Globus pallidus (tissue), 1 donor: ENCODE results near the gene EDRF1.
A peak's percentile ranks its signal among the peaks of the same experiment; 100 is the strongest.

Source experiments
- DNase-seq: peaks from one replicate; pipeline ENCODE4 v3.0.0-alpha.2; 2015; ENCODE audit warnings: low spot score

The EDRF1 gene

DNA sequence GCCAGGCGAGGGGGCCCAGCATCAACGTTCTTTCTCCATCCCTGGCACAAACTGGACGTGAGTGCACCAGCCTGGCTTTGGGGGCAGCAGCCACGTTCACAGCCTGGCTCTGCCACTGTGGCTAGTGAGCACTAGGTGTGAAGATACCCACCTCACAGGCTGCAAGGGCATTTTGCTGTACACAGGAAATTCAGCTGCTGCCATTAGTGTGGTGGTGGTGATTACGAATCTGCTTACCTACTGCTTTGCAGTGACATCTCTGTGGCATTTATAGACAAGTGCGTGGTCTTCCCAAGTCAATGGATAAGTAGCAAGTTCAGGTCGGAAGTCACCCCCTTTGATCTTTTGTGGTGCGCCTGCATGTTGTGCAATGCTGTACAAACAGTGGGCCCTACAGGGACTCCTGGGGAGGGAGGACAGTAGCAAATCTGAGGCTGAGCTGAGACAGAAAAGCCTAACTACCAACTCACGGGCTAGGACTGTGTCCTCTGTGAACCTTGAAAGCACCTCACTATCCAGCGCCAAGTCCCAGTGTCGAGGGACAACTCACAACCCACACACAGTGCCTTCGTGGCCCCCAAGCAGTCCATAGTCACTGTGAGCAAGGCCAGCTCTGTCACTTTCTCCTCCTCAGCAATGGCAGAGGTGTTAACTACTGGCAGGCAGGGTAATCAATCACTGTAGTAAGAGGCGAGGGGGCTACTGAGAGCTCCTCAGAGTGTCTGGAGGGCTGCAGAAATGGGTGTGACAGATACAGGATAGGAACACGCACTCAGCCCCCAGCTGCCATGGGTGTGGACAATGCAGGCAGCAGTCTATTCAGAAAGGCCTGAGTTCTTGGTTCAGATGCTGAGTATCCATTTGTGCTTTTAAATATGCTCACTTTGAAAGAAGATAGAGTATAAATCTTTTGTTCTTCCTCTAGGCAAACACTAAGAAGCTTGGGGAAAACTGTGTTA, 73.1 kb downstream of the EDRF1 start:
- no peak for DNase-seq

- peak; percentile 93 for DNase-seq
Measured at GRCh38 chr10:125795128-125795527, 75.6 kb downstream of the EDRF1 start.

DNA sequence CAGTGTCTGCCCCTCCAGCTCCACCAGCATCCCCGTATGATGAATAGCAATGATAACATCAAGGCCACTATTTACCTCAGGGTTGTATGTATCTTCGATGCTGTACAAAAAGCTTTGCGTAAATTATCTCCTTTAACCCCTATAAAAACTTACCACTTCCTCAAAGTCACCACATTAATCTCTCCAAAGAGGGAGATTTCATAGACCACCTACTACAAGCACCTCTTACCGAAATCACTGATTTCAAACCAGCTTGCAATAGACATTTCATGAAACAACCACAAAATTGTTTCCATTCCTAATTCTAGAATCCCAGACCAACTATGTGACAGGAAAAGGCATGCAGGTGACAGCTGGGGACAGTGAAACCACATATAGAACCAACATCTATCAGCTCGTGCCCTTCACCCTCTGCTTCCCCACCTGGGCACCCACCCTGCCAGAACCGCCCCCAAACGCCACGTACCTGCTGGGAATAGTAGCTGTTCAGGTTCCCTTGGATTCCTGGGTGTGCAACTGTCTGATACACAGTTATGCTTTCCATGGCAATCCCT, 76.2 kb downstream of the EDRF1 start:
- DNase-seq: no peak

DNA sequence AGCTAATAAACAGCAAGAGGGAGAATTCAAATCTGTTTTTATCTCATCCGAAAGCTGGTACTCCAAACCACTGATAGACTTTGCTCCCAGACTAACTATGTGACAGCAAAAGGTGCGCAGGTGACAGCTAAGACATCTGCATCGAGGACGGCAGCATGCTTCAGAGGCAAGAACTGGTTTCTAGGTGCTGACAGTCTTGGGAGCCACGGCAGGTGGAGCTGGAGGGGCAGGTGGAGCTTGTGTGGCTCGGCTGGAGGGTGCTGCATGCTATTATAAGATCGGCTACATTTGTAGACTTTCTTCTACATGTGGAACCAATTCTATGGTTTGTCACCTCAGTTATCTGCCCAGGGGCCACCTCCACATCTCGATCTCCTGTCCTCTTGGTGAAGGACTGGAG, 77.9 kb downstream of the EDRF1 start:
- no peak for DNase-seq

DNA sequence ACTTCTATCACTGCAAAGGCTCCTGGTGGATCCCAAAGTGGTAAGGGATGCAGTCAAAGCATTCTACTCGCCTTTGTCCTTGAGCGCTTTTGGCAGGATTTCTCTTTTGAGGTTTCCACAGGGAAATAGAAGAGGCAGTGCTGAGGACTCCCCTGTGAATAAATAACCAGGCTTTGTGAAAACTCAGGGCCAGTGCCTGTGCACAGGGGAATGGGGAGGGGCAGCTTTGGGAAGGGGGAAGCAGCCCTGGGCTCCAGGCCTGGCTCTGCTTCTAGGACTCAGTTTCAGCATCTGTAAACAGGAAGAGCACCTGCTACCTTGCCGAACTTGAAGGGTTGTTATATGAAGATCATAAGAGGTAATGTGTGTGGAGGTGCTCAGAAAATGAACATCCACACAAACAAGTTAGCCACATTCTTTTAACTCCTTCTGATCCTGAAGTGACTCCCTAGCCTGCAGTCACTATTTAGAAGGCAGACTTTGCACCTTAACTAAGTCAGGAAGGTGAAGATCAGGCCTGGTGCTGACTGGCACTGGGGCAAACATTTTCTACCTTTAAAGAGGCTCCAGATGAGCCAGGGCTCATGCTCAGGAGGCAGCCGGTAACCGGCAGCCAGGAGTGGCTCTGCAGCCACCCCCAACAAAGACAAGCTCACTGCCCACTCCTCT, 78.6 kb downstream of the EDRF1 start:
- DNase-seq: no peak

GRCh38 chr10:125799451-125800182, 80.1 kb downstream of the EDRF1 start:
- no peak for DNase-seq

DNA sequence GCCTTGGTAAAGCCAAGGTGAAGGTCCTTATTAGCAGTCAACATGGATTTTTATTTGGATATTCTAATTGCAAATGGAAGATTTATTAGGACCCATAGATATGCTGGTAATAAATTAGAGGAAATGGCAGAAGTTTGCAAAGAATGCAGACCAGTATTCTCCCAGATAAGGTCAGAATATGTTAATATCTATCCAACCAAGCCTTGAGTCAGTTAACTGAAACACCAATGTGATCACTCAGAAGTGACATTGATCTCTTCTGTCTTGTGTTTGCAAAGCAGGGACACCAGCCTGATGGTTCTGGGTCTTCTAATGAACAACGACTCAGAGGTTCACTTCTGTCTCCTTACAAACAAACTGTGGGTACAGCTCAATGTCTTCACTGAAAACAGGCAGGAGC, 82.1 kb downstream of the EDRF1 start:
- no peak for DNase-seq

DNA sequence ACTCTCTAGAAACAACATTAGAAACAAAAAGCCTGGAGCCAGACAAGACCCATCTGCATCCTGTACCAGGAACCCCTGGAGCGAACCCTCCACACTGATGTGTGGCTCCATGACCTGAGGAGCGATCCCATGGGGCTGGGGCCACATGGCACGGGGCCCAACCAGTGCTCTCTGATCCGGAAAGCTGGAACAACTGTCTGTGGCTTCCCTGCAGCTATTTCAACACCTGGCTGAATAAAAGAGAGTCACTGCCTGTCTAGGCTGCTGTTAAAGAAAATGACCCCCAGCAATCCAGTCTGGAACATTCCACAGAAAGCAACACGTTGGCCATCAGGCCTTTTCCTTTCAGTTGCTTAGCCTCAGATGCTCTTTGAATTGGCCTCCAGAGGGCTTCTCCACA, 82.6 kb downstream of the EDRF1 start:
- DNase-seq: no peak

GRCh38 chr10:125802739-125803138, 83.2 kb downstream of the EDRF1 start:
- DNase-seq: no peak

DNA sequence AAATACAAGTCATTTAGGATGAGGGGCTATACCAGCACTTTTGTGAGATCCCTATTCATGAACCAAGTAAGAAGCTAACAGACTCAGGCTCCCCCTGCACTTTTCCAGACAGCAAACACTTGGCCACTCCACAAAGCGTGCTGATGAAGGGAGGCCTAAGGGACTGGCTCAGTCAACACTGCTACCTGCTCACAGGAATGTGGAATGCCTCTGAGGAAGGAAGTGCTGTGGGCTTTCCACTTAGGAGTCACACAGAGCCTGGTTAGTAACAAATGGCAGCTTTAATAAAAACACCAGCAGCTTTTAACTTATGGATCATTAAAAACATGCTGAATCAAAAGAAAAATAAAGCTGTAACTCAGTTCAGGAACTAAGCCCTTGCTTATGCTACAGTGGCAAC, 88.5 kb downstream of the EDRF1 start:
- no peak for DNase-seq

DNA sequence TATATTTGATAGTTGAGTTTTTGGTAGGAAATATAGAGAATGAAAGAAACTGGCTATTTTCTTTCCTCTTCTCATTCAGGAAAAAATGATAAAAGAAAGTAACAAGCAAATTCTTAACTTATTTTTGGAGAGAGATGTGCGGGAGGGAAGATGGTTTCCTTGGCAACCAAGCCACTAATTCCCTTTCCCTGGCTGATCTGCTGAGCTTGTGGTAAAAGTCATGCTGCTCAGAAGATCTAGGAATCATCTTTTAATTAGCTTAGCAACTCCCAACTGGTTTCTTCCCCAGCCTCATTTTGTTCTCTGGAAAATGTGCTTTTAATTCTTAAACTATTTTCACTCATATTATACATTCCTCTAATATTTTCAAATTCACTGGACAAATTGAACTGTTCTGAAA, 91.7 kb downstream of the EDRF1 start:
- no peak for DNase-seq

- no peak for DNase-seq
Measured at GRCh38 chr10:125812128-125812750, 92.7 kb downstream of the EDRF1 start.
